GM13977 (cell line): Measurements from ENCODE around the gene SPINT1.
A peak's percentile ranks its signal among the peaks of the same experiment; 100 is the strongest.

Experiments
- DNase-seq: peaks from one replicate; pipeline ENCODE4 v3.0.0; 2012; ENCODE audit warnings: low spot score
- in situ Hi-C: fragments of 300-500 bp; cut with MboI; formaldehyde crosslinking; loops from one replicate; pipeline ENCODE4 v1.12.0; 2022; ENCODE audit warnings: low sequenced_read_pairs, low pct_unique_long_range_greater_than_20kb, mixed read lengths, inconsistent platforms; ENCODE audit not compliant: unreplicated experiment
- TF ChIP-seq, protein P1 (sequence below): IDR thresholded peaks from 2 replicates; pipeline ENCODE4 v1.5.1; 2012; ENCODE audit warnings: mild to moderate bottlenecking, control low read depth; ENCODE audit not compliant: insufficient read depth; ENCODE audit errors: extremely low read depth, missing control alignments

Gene SPINT1

DNA sequence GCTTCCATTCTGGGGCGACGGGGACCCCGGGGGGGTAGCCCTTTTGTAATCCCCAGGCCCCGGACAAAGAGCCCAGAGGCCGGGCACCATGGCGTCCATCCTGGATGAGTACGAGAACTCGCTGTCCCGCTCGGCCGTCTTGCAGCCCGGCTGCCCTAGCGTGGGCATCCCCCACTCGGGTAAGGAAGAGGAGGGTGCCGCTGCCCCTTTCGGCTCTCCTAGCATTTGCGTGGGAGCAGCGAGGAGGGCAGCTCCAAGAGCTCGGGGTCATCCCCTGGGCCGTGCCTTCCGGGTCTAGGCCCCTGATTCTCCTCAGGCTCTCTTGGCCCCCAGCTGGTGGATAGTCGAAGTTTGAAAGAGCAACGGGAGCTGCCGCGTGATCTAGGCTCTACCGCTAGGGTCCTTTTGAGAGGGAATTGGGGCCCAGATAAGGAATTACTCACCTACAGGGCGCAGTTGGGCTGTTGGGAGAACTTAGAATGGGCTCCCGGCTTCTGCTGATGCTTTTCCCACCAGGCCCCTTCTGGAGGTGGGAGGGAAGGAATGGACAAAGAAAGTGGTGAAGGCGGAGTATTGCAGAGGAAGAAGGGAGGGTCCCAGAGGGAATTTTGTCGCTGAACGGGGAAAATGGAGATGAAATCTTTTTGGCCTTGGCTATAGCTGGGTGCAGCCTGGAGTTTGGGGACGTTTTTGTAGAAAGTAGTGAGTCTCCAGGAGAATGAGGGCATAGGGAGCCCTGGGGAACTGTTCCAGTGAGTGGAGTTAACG lies 51.0 kb downstream of the SPINT1 start:
- DNase-seq = peak; percentile 73
- in situ Hi-C loops = loop anchor here (5.0 kb wide), 1 partner anchor 38 kb away; no protein-coding TSS in a partner anchor
- TF ChIP-seq, protein P1, sequence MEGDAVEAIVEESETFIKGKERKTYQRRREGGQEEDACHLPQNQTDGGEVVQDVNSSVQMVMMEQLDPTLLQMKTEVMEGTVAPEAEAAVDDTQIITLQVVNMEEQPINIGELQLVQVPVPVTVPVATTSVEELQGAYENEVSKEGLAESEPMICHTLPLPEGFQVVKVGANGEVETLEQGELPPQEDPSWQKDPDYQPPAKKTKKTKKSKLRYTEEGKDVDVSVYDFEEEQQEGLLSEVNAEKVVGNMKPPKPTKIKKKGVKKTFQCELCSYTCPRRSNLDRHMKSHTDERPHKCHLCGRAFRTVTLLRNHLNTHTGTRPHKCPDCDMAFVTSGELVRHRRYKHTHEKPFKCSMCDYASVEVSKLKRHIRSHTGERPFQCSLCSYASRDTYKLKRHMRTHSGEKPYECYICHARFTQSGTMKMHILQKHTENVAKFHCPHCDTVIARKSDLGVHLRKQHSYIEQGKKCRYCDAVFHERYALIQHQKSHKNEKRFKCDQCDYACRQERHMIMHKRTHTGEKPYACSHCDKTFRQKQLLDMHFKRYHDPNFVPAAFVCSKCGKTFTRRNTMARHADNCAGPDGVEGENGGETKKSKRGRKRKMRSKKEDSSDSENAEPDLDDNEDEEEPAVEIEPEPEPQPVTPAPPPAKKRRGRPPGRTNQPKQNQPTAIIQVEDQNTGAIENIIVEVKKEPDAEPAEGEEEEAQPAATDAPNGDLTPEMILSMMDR = peak; percentile 46

DNA sequence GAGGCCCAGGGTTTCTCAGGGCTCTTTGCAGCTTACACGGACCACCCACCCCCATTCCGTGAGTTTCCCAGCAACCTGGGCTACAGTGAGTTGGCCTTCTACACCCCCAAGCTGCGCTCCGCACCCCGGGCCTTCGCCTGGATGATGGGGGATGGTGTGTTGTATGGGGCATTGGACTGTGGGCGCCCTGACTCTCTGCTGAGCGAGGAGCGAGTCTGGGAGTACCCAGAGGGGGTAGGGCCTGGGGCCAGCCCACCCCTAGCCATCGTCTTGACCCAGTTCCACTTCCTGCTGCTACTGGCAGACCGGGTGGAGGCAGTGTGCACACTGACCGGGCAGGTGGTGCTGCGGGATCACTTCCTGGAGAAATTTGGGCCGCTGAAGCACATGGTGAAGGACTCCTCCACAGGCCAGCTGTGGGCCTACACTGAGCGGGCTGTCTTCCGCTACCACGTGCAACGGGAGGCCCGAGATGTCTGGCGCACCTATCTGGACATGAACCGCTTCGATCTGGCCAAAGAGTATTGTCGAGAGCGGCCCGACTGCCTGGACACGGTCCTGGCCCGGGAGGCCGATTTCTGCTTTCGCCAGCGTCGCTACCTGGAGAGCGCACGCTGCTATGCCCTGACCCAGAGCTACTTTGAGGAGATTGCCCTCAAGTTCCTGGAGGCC lies 55.8 kb downstream of the SPINT1 start:
- no peak for DNase-seq
- TF ChIP-seq, protein P1 = no peak
- in situ Hi-C loops = no loop called here

DNA sequence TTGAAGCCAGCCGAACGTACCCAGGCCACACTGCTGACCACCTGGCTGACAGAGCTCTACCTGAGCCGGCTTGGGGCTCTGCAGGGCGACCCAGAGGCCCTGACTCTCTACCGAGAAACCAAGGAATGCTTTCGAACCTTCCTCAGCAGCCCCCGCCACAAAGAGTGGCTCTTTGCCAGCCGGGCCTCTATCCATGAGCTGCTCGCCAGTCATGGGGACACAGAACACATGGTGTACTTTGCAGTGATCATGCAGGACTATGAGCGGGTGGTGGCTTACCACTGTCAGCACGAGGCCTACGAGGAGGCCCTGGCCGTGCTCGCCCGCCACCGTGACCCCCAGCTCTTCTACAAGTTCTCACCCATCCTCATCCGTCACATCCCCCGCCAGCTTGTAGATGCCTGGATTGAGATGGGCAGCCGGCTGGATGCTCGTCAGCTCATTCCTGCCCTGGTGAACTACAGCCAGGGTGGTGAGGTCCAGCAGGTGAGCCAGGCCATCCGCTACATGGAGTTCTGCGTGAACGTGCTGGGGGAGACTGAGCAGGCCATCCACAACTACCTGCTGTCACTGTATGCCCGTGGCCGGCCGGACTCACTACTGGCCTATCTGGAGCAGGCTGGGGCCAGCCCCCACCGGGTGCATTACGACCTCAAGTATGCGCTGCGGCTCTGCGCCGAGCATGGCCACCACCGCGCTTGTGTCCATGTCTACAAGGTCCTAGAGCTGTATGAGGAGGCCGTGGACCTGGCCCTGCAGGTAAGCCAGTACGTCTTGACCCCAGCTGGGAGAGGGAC lies 56.6 kb downstream of the SPINT1 start:
- in situ Hi-C loops = no loop called here
- TF ChIP-seq, protein P1 = no peak
- DNase-seq = no peak

DNA sequence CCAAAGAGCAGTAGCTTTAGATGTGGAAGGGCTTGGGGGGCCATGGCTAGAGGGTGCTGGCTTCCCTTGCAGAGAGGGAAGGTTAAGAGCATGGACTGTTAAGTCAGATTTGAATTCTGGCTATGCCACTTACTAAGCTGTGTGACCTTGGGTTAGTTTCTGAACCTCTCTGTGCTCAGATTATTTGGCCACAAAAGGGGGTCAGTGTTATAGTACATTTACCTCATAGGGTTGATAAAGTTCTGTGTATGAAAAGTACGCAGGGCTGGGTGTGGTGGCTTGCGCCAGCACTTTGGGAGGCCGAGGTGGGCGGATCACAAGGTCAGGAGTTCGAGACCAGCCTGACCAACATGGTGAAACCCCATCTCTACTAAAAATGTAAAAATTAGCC lies 57.2 kb downstream of the SPINT1 start:
- DNase-seq = no peak
- TF ChIP-seq, protein P1 = no peak
- in situ Hi-C loops = no loop called here

DNA sequence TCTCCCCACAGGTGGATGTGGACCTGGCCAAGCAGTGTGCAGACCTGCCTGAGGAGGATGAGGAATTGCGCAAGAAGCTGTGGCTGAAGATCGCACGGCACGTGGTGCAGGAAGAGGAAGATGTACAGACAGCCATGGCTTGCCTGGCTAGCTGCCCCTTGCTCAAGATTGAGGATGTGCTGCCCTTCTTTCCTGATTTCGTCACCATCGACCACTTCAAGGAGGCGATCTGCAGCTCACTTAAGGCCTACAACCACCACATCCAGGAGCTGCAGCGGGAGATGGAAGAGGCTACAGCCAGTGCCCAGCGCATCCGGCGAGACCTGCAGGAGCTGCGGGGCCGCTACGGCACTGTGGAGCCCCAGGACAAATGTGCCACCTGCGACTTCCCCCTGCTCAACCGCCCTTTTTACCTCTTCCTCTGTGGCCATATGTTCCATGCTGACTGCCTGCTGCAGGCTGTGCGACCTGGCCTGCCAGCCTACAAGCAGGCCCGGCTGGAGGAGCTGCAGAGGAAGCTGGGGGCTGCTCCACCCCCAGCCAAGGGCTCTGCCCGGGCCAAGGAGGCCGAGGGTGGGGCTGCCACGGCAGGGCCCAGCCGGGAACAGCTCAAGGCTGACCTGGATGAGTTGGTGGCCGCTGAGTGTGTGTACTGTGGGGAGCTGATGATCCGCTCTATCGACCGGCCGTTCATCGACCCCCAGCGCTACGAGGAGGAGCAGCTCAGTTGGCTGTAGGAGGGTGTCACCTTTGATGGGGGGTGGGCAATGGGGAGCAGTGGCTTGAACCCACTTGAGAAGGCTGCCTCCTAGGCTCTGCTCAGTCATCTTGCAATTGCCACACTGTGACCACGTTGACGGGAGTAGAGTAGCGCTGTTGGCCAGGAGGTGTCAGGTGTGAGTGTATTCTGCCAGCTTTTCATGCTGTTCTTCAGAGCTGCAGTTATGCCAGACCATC lies 59.0 kb downstream of the SPINT1 start:
- in situ Hi-C loops = no loop called here
- TF ChIP-seq, protein P1 = no peak
- no peak for DNase-seq

DNA sequence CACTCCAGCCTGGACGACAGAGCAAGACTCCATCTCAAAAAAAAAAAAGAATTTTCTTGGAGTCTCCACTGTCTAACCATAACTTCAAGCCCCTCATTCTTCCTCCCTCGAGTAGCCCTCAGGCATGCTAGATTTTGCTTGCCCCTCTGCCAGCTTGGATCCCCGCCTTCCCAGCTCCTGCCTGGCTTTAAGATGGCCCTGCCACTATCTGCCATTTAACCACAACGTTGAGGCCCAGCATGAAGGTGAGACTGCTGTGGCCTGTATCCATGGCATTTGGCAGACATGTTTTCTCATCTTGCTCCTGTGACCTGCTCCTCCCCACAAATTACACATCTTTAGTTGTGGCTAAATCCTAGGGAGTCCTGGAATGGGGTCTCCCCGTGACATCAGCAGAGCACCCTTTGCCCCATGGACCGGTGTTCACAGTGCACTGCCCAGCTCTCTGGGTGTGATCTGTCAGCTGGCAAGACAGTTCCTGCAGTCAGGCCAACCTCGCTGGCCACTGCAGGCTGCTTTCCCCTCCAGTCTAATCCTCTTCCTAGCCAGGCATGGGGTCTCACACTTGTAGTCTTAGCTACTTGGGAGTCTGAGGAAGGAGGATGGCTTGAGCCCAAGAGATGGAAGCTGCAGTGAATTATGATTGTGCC lies 60.8 kb downstream of the SPINT1 start:
- in situ Hi-C loops = no loop called here
- TF ChIP-seq, protein P1 = no peak
- no peak for DNase-seq
